Tibial nerve (tissue), 4 donors: Measurements from ENCODE around the gene SPHKAP.

Experiments used
- CTCF ChIP-seq, 5 experiments: fragments of 200-600 bp in 3 of 5; fragments of 450-650 bp in 2 of 5; sonication (generic) in 3 of 5; IDR thresholded peaks; one replicate each; pipeline ENCODE4 v1.5.1; 2016 to 2019; ENCODE audit warnings: antibody characterized with exemption in 5 of 5, mild to moderate bottlenecking in 3 of 5, moderate library complexity in 2 of 5
- EP300 ChIP-seq, 2 donors: sonication (generic); formaldehyde crosslinking; IDR thresholded peaks; one replicate each; pipeline ENCODE4 v1.6.1; 2017; ENCODE audit warnings: antibody characterized with exemption in 2 of 2, mild to moderate bottlenecking in 1 of 2
- POLR2A ChIP-seq, 2 donors: fragments of 450-650 bp; IDR thresholded peaks; one replicate each; pipeline ENCODE4 v1.6.1; 2017; ENCODE audit warnings: antibody characterized with exemption in 2 of 2, mild to moderate bottlenecking in 2 of 2, moderate library complexity in 2 of 2

- TF ChIP-seq POLR2A (IDR thresholded peaks at IDR 0.05): no peak
- TF ChIP-seq EP300 (IDR thresholded peaks at IDR 0.05): no peak
- no peak for TF ChIP-seq CTCF (IDR thresholded peaks at IDR 0.05)
Observed at GRCh38 chr2:228224410-228224809, 42.9 kb upstream of the SPHKAP start.
